Measurements from ENCODE around the gene ZNF519. TPM values are rescaled to one million over a fixed set of nuclear protein-coding genes. Genes with fewer than 3 reads are reported as not detected.

The ZNF519 gene
- total RNA-seq, 4 donors from 2014 or later: 3.0 to 11.2 (median 5.2) TPM

DNA sequence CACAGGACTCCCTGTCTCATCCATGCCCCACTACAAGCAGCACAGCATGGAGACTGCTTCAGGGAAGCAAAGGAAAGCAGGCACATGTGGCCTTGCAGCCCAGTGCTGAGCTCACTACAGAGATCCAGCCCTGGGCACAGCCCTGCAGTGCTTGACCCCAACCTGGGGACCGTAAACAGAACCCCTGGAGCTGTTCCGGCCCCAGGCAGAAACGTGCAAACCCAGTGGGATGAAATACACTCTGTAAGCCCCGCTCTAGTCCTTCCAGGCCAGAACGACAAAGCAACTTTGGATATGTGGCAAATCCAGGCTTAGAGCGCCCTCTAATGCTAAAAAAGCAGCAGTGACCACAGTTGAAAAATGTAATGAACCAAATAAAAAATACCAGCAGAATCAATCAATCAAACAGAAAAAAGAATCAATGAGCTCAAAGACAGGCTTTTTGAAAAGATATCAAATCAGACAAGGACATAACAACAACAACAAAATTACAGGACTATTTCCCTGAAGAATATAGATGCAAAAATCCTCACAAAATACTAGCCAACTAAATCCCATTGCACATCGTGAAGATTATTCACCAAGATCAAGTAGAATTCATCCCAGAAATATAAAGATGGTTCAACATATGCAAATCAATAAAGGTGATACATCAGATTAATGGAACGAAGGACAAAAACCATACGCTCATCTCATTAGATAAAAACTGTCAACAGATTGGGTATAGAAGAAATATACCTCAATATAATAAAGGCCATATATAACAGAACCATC, 45.6 kb downstream of the ZNF519 start:
- H3K27me3 ChIP-seq: no peaks in the 10 kb centered on the region
- no peak overlapping the region for H3K27ac ChIP-seq (replicated peaks in 1 of 4)
- H3K4me1 ChIP-seq: no peaks in the 10 kb centered on the region
- 34% methylated on average over 8 of the region's 9 CpGs for WGBS
- H3K4me3 ChIP-seq: no peak overlapping the region
- no peaks in the 10 kb centered on the region for H3K9me3 ChIP-seq
- H3K36me3 ChIP-seq: peaks cover 0 to 4% (median 0%) of the 10 kb centered on the region in 4 donors
- no peak for DNase-seq (ENCODE audit: extremely low spot score)
- TF ChIP-seq POLR2AphosphoS5 (IDR thresholded peaks at IDR 0.05): no peak
- TF ChIP-seq POLR2A (IDR thresholded peaks at IDR 0.05; ENCODE audit: low read depth): no peak
- TF ChIP-seq, protein P1, sequence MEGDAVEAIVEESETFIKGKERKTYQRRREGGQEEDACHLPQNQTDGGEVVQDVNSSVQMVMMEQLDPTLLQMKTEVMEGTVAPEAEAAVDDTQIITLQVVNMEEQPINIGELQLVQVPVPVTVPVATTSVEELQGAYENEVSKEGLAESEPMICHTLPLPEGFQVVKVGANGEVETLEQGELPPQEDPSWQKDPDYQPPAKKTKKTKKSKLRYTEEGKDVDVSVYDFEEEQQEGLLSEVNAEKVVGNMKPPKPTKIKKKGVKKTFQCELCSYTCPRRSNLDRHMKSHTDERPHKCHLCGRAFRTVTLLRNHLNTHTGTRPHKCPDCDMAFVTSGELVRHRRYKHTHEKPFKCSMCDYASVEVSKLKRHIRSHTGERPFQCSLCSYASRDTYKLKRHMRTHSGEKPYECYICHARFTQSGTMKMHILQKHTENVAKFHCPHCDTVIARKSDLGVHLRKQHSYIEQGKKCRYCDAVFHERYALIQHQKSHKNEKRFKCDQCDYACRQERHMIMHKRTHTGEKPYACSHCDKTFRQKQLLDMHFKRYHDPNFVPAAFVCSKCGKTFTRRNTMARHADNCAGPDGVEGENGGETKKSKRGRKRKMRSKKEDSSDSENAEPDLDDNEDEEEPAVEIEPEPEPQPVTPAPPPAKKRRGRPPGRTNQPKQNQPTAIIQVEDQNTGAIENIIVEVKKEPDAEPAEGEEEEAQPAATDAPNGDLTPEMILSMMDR (IDR thresholded peaks at IDR 0.05): peak; percentile 9 to 36 (median 15)
- TF ChIP-seq EP300 (IDR thresholded peaks at IDR 0.05): no peak
- intact Hi-C loops (cut with DNase I): no loop called here

DNA sequence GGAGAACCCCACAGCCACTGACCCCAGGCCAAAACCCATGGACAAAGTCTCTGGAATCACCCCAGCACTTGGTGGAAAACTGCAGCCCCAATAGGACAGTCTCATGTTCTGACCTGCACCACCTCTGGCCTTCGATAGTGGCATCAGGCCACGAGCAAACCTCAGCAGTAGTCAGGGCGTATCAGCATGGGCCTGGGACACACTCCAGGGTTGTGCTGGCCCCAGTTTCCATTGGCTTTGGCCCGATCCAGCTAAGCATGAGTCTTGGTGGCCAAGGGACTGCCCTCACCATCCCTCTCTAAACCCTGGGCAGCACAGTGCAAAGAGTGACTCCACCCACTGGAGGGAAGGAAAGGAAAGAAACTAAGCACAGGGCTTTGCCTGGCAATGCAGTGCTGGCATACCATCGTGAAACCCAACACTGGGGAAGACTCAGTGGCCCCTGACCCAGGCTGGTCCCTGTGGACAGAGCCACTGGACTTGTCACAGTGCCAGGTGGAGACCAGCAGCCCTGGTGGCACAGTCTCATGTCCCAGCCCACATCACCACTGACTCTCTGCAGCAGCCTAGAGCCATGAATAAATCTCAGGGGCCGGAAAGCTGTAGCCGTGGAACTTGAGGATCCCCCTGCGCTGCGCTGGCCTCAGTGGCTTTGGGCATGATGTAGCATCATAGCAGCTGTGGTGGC, 46.3 kb downstream of the ZNF519 start:
- TF ChIP-seq, protein P1 (IDR thresholded peaks at IDR 0.05): no peak
- TF ChIP-seq EP300 (IDR thresholded peaks at IDR 0.05) (no peak), POLR2A (IDR thresholded peaks at IDR 0.05; ENCODE audit: low read depth) (no peak), POLR2AphosphoS5 (IDR thresholded peaks at IDR 0.05) (no peak)
- intact Hi-C loops (cut with DNase I): no loop called here
- 97% methylated on average over 5 of the region's 9 CpGs for WGBS
- Histone ChIP-seq H3K27ac (replicated peaks in 1 of 4) (no peak overlapping the region), H3K4me1 (no peaks in the 10 kb centered on the region), H3K27me3 (no peaks in the 10 kb centered on the region), H3K4me3 (no peak overlapping the region), H3K36me3 (peaks cover 0 to 4% (median 0%) of the 10 kb centered on the region in 4 donors), H3K9me3 (no peaks in the 10 kb centered on the region)
- no peak for DNase-seq (ENCODE audit: extremely low spot score)

- H3K4me3 ChIP-seq: no peak overlapping the region
- no peak overlapping the region for H3K27ac ChIP-seq (replicated peaks in 1 of 4)
- TF ChIP-seq EP300 (IDR thresholded peaks at IDR 0.05): no peak
- TF ChIP-seq POLR2A (IDR thresholded peaks at IDR 0.05; ENCODE audit: low read depth): no peak
- TF ChIP-seq, protein P1 (IDR thresholded peaks at IDR 0.05): no peak
- no peak for TF ChIP-seq POLR2AphosphoS5 (IDR thresholded peaks at IDR 0.05)
- peaks cover 0 to 18% (median 0%) of the 10 kb centered on the region in 4 donors for H3K36me3 ChIP-seq
- H3K27me3 ChIP-seq: no peaks in the 10 kb centered on the region
- no peak for DNase-seq (ENCODE audit: extremely low spot score)
- 97% methylated on average over 3 of the region's 3 CpGs for WGBS
- intact Hi-C loops (cut with DNase I): no loop called here
- H3K9me3 ChIP-seq: peaks cover 0 to 2% (median 0%) of the 10 kb centered on the region in 4 donors
- no peaks in the 10 kb centered on the region for H3K4me1 ChIP-seq
Observed at GRCh38 chr18:14075196-14075595, 57.0 kb downstream of the ZNF519 start.

DNA sequence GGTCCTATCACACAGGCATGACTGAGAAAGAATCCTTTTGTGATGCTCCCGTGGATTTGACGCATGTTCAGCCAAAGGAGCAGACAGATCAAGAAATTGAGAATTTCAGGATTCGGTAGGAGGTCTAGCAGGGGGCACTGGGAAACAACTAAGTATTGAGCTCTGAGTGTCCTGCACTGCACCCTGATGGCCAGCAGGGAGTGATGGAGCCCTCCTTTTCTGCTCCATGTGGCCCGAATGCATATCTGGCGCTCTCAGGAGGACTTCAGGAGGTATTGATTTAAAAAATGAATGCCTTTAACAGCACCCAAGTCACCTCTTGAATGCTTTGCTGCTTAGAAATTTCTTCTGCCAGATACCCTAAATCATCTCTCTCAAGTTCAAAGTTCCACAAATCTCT, 58.0 kb downstream of the ZNF519 start:
- Histone ChIP-seq H3K9me3 (peaks cover 0 to 6% (median 3%) of the 10 kb centered on the region in 4 donors), H3K4me1 (no peaks in the 10 kb centered on the region), H3K36me3 (peaks cover 0 to 18% (median 0%) of the 10 kb centered on the region in 4 donors), H3K27me3 (no peaks in the 10 kb centered on the region), H3K27ac (replicated peaks in 1 of 4) (no peak overlapping the region), H3K4me3 (no peak overlapping the region)
- WGBS: 97% methylated on average over 5 of the region's 5 CpGs
- no peak for DNase-seq (ENCODE audit: extremely low spot score)
- TF ChIP-seq, protein P1 (IDR thresholded peaks at IDR 0.05): peak in 1 of 3 experiments; percentile 6
- TF ChIP-seq EP300 (IDR thresholded peaks at IDR 0.05): no peak
- intact Hi-C loops (cut with DNase I): no loop called here

Measured in esophagus muscularis mucosa (tissue), 4 donors.